ENCODE measurements around the gene PROP1.
A peak's percentile ranks its signal among the peaks of the same experiment; 100 is the strongest.
"Not testable (repeated sequence)": the region's sequence is repeated elsewhere in the genome, so short reads cannot be mapped to it uniquely, and the experiment has no call there.

The PROP1 gene

DNA sequence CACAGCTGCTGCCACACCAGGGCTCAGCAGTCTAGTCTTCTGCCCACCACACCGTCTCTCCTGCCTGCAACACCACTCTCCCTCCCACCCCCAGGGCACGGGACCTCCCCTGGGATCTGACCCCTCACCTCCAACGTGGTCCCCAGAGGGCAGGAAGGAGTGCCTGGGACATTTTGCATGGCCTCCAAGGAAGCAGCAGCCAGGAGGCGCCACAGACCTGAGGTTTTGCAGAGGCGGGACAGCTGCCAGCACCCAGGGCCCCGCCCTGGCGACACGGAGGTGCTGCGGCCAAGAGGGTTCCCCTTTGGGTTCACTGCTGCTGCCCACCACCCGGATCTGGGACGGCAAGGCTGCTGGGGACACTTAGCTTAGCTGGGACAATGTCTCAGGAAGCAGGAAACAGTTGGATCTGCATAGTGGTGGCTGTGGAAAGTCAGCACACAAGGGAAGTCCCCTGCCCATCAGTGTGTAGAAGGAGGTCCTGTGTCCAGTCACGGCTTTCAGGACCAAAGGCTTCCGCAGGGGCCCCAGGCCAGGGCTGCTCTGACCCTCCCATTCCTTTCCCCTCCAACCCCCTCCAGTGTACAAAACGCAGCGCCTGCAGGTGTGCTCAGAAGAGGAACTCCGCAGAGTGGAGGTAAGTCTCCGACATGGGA lies 13.8 kb downstream of the PROP1 start:
- peak in 1 of 5 experiments; percentile 63 for DNase-seq

DNA sequence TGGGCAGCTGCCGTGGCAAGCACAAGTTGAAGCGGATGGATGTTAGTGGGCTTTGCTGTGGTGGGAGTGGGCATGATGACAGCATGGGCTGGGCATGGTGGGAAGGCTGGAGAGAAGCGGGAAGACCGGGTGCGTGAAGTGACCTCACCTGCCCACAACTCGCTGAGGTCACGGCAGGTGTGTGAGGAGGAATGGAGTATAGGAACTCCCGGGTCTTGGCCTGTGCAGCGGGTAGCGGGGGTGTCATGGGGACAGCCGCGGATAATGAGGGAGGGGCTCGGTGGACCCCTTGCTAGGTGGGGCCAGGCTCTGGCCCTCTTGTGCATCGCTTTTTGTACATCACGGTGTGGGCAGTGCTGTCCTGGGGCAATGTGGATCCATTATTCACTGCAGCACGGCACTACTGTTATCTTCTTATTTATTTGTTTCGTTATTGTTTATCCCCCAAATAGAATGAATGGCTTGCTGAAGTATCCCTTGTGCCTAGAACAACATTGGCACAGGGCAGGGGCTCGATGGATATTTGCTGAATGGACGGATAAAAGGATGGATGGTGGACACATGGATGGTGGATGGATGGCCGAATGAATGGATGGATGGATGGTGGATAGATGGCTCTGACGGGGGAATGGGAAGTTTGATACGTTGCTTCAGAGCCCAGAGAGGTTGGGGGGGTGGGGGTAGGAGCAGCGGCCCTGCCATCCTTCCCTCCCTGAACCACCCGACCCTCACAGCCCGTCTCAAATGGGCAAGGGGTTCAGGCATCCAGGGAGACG lies 14.6 kb downstream of the PROP1 start:
- DNase-seq = no peak

DNA sequence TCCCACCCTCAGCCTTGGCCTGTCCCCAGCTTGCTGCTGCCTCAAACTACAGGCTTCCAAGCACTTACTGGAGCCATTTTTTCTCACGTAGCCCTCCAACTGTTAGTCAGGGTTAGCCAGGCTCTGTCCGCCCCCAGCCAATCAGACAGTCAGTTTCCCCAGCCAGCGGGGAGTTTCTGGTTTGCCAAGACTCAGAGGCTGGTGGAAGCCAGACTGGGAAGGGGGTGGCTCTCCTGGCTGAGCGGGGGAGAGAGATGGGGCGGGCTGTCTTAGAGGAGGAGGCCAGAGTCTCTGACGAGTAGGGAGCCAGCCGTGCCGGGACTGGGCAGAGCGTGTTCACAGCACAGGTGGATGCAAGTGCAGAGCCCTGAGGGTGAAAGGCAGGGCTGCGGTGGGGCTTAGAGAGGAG lies 15.3 kb downstream of the PROP1 start:
- no peak for DNase-seq

DNA sequence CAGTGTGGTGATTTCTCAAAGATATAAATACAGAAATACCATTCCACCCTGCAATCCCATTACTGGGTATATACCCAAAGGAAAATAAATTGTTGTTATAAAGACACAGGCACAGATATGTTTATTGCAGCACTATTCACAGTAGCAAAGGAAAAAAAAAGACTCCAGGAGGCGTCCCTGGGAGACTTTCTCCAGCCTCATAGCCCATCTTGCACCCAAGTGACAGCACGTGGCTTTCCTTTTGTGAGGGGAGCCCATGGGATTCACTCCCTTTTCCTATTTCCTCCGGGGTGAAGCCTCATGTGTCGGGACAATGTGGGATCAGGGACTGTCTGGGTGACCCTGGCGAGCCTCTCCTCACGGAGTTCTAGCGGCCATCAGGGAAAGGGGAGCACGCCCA lies 18.4 kb downstream of the PROP1 start:
- not testable (repeated sequence) for DNase-seq

DNA sequence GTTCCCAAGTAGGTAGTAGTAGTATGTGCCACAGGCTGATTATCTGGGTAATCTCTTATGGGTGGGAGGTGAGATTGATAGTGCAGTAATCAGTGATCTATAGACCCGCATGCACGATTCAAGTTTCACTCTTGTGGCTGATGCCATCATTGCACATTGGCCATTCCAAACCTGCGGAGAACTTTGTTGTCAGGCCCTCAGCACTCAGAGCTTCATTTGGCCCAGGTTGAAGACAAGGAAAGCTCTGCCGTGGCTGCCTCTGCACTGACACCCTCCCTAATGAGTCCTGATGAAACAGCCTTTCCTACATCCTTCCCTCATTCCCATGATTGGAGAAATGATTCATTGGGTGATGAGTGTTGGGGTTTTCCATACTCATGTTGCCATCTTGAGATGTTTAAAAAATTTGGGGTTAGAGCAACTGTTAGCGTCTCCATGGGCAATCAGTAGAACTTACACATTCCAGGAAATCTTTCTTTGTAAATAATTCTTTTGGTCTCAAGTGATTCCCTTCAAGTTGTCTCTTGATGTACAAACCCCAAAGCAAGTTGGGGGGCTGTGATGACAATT lies 22.9 kb downstream of the PROP1 start:
- no peak for DNase-seq

DNA sequence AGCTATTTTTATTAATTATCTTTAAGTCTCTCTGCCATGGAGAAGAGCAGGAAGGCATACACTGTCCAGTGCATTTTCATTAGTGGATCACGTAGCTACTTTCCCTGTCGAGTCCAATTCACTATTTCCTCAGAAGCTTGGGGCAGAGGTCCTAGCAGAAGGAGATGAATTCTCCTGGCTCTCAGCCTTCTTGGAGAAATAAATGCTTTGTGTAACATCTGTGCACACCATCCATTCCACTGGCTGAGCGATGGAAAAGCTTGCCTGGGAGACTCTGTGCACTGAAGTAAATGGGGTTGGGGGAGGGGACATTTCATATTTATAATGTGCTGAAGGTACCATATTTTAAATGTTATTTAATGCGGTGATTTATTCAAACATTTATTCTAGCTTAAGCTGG lies 23.4 kb downstream of the PROP1 start:
- DNase-seq = no peak

DNA sequence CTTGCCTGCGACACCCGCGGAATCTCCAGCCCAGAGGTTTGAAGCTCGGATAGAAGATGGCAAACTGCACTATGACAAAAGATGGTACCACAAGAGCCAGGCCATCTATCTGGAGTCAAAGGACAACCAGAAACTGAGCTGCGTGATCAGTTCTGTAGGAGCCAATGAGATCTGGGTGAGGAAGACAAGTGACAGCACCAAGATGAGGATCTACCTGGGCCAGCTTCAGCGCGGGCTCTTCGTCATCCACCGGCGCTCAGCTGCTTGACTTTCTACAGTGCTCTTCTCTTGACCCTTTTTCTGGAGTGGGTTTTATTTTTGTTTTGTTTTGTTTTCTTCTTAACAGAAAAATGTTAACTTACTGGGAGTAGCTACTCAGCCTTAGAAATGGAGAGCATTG lies 24.0 kb downstream of the PROP1 start:
- DNase-seq = not testable (repeated sequence)

DNA sequence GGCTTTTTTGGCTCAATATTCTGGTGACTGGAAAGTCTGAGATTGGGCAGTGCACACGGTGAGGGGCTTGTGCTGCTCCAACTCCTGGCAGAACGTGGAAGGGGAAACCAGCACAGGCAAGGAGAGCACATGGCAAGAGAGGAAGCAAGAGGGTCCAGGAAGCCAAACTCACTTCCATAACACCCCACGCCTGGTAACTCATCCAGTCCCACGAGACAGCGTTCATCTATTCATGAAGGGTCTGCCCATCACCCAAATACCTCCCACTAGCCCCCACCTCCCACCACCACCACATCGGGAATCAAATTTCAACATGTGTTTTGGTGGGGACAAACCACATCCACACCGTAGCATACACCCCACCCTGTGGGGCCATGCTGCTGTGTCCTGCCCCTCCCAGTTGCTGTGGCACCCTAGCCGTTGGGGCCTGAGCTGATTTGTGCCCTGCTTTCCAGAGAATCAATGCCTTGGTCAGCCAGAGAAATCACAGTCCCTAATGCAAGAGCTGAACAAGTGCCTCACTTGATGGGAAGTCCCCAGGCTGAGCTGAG lies 27.3 kb downstream of the PROP1 start:
- DNase-seq = no peak

DNA sequence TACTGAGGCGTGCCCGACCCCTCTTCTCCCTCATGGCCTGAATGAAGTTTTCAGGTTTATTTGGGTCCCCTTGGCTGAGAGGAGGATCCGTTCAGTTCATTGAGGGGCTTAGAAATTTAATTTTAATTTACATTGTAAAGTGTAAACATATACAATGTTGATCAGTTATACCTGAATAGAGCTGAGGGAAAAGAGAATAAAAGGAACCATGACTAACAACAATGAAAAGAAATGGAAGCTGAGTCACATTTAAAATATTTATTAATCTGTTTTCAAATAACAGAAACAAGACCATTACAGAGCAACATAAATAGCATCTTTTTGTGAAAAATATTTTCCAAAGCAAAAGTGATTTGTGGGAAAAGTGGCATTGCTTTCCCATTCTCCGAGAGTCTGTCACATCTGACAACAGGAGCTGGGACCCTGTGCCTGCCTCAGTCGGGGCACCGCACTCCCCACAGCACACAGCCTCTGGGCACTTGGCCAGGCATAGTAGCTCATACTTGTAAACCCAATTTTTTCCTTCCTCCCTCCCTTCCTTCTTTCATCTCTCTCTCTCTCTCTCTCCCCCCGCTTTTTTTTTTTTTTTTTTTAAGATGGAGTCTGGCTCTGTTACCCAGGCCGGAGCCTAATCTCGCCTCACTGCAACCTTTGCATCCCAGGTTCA lies 28.7 kb downstream of the PROP1 start:
- no peak for DNase-seq

DNA sequence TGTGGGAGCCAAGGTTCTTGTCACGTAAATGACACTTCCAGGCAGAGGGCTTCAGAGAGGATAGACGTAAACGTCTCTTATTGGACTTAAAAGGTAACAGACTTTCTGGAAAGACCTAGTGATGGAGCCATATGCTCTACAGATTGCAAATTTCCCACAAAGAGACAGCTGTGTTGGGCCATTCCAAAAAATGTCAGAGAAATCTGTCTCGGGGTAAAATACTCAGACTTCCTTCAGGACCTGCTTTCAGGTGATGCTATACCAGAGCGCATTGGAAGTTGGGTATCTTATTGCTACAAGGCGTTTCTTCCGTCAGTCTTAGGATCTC lies 29.2 kb downstream of the PROP1 start:
- DNase-seq = no peak

DNA sequence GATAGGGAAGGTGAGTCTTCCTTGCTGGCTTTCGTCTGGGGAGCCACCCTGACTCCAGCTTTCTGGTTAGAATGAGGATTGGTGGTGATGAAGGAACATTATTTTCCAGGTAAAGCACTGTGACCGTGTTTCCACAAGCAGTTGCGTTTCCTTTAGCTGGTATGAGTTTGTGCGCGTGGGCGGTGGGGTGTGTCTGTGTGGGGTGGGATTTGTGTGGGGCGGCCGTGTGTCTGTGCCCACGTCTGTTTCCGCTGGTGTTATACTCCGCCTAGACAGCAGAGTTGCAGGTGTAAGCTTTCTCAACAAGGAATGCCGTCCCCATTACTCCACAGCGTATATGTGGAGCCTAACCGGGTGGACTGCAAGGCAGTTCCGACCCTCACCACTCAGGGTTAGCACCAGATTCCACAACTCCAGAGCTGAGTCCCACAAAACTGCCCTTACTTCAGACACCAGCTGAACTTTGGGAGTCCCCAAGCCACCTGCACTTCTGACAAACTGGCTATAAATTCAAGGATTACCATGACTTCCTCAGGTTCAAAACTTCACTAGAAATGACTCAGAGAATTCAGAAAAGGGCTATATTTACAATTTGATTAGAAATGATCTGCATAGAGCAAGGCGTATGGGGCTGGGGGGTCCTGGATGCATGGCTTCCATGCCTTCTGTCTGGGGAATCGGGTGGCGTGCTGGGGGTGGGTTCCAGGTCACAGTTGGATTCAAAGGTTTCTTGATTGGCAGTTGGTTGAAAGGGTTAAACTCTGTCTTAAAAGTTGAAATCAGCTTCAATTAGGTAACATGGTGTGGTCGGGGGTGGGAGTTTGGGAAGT lies 29.8 kb downstream of the PROP1 start:
- DNase-seq = no peak

DNA sequence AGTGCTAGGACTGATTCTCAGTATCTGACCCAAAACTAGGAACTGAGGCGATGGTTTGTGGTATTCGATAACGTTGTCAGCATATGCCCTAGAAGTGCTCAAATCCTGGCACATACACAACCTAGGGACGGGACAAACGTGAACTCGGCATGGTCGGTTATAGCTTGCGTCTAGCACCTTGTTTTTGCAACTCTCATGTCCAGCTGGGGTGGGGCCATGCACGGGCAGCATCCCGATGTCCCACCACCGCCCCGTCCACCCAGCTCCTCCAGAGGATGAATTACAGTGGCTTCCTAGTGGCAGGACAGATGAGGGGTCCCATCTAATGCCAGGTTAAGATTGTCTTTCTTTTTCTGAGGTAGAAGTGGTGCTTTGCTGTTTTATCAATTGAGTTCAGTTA lies 31.6 kb downstream of the PROP1 start:
- DNase-seq = no peak

DNA sequence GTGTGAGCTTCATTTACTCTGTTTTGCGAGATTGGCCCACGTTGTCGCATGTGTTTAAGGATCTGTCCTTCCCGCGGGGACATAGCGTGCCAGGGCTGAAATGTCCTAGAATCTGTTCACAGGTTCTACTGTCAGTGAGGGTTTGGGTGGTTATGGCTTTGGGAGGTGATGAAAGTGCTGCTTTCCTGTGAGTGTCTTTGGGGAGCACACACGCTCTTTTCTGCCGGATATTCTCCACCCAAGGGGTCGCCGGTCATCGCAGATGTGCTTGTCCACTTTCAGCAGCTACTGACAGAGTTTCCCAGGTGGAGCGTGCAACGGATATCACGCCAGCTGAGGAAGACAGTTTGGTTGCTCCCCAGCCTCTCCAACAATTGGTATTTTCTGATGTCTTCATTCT lies 32.1 kb downstream of the PROP1 start:
- DNase-seq = no peak

DNA sequence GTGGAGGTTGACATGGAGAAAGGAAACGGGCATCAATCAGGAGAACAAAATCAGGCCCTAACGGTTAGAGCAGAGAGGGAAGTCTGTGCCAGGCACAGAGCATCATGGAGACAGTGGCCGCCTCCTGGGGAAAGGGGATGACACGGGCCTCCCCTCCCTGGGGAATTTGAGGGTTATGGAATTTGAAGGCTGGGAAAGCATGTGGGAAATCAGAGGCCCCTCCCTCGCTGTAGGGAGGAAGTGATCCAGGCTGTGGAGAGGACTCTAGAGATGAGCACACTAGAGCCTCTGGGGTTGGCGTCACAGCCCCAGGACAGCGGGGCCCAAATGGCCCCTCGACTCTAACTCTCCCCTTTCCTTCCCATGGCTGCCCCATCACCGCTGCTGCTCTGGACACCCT lies 36.7 kb downstream of the PROP1 start:
- DNase-seq = no peak

DNA sequence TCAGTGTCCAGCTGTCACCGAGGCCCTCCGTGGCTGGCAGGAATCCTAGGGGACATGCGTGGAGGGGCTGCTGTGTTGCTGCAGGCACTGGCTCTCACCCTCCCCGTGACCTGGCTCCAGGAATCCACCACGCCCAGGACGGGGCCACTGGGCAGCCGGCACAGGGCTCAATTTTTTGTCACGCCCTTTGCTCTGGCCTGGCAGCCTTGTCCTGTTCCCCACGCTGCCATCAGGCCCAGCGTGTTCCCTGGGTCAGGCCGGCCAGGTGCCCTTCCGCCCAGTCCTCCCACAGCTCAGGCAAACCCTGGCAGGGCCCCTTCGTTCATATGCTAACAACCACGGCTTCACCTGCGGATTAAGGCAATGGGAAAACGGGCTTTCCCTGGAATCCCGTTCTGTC lies 37.3 kb downstream of the PROP1 start:
- no peak for DNase-seq

DNA sequence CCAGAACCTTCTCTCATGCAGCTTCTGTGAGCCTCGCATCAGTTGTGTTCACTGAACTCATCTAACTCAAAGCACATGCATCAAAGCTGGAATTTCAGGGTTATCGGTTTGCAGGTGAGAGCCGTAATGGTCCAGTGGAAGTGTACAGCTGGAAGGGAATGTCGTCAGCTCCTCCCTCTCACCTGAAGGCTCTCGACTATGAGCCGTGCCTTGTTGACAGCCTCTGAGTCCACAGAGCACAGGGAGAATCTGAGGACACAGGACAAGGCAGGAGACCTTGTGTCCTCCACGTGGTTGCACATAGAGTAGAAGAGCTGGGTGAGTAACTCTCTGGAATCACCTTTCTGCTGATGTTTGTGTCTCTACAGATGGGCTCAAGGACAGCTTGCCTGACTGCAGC lies 38.8 kb downstream of the PROP1 start:
- DNase-seq = no peak

DNA sequence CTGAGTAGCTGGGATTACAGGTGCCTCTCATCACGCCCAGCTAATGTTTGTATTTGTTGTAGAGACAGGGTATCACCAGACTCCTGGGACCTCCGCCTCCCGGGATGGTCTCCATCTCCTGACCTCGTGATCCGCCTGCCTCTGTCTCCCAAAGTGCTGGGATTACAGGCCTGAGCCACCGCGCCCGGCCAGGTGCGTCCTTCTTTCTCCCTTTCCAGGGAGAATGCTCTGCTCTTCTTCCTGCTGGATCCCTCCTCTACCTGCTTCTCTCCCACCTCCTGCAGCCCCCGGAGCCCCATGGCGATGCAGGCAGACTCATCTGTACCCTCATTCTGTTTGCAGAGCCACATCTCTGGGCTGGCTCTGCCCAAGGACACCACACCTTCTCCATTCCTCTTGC lies 42.9 kb downstream of the PROP1 start:
- not testable (repeated sequence) for DNase-seq

DNA sequence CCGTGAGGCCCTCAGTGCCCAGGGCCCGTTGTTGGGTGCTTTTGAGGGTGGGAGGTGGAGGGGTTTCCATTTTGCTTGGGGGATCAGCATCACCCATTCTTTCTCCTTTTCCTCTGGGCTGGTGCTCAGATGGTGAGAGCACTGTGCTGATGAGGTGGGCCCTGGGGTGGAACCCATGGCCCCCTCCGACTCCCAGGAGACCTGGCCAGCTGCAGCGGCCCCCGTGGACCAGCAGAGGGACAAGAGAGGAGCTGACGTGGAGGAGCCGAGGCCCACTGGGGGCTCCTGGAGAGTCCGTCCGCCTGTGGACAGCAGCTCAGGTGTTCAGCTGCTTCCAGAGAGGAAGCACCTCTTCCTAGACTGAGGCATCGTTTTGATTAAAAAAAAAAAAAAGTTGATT lies 46.4 kb downstream of the PROP1 start:
- not testable (repeated sequence) for DNase-seq

DNA sequence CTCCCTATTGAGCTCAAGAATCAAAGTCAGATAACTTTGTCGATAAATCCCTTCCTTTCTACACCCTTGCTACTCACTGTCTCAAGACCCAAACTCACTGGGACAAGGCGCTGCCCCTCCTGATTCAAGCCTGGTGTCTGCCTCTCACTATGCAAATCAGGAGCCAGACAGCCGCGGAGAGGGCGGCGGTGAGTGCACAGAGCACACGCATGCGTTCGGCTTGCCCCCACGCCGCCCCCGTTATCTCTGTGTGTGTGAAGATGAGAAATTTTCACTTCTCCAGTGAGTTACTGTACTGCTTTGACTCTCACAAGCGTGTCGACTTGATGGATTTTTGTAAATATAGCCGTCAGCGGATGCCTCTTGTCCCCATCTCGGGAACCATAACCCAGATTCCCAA lies 47.0 kb downstream of the PROP1 start:
- DNase-seq = not testable (repeated sequence)

DNA sequence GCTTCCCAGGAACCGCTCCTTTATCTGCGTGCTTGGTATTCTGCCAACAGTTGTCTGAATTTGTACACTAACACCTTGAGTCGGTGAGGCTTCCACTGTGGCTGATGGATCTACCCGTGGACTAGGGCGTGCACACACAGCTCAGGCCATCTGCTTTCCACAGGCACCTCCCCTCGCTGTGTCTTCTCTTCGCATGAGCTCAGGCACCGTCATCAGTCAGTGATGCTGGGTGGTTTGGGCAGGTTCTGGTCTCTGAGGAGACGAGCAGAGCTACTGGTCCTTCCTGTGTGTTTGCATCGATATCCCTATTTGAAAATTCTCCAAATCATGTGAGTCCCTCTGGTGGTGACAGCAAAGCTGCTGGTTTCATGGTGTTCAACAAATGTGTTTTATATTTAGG lies 48.1 kb downstream of the PROP1 start:
- DNase-seq = not testable (repeated sequence)

DNA sequence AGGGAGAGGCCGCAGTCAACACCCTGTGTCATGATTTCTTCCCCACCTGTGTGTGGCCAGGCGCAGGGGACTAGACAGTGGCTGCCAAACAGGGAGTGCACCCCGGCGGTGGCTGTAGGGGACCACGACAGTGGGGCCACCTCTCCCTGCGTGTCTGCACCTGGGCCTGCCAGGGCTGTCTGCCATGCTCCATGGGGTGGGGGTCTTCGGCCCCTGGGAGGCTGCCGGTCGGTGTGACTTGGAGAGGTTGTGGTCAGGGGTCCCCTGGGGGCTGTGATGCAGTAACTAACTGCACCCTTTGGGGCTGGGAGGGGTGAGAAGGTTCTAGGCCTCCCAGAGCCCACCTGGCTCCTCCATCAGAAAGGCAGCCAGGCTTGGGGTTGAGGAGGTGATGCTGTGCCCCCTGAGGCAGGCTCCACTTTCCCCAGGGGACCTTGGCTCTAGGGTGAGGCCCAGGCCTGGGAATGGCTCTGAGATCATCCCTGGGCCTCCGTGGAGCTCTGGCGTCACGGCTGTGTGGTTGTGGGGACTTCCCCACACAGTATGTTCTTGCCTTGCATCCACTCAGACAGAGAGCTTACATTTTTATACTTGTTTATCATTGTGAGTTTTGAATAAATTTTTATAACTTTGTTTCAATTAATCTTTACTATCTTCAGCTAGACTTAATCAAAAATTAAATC lies 50.3 kb downstream of the PROP1 start:
- not testable (repeated sequence) for DNase-seq

DNA sequence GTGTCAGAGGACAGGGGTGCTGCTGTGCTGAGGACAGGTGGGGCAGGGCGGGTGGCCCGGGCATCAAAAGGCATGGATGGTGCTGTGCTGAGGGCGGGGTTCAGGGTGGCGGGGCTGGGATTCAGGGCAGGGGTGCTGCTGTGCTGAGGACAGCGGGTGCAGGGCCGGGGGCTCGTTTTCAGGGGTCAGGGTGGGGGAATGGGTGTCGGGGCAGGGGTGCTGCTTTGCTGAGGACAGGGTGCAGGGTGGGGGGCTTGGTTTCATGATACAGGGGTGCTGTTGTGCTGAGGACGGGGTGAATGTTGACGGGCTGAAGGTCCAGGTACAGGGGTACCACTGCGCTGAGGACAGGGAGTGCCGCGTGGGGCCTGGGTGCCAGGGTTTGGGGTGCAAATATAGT lies 50.9 kb downstream of the PROP1 start:
- DNase-seq = not testable (repeated sequence)

Measured in T-helper 2 cell (primary cell).